ENCODE measurements around the gene ADNP2. TPM values are rescaled to one million over a fixed set of nuclear protein-coding genes. Genes with fewer than 3 reads are reported as not detected.

Gene ADNP2
- total and polyA plus RNA-seq, 2 of the 13 experiments (the other 11 are each of a cell fraction or from before 2014, with no cell fraction given) = 10.8 to 25.5 TPM

- TF ChIP-seq AHDC1 (CRISPR knock-in tag; IDR thresholded peaks at IDR 0.05; ENCODE audit: borderline replicate concordance) (no peak), KAT7 (CRISPR knock-in tag; IDR thresholded peaks at IDR 0.05; ENCODE audit: borderline replicate concordance) (no peak), ZNF589 (CRISPR knock-in tag; conservative IDR thresholded peaks at IDR 0.05) (no peak), ISX (CRISPR knock-in tag; conservative IDR thresholded peaks at IDR 0.05) (no peak), REXO4 (CRISPR knock-in tag; IDR thresholded peaks at IDR 0.05; ENCODE audit: borderline replicate concordance) (no peak), MAF1 (CRISPR knock-in tag; IDR thresholded peaks at IDR 0.05; ENCODE audit: borderline replicate concordance) (no peak), ZFP90 (CRISPR knock-in tag; IDR thresholded peaks at IDR 0.05; ENCODE audit: borderline replicate concordance) (no peak)
- TF ChIP-seq, protein P1, sequence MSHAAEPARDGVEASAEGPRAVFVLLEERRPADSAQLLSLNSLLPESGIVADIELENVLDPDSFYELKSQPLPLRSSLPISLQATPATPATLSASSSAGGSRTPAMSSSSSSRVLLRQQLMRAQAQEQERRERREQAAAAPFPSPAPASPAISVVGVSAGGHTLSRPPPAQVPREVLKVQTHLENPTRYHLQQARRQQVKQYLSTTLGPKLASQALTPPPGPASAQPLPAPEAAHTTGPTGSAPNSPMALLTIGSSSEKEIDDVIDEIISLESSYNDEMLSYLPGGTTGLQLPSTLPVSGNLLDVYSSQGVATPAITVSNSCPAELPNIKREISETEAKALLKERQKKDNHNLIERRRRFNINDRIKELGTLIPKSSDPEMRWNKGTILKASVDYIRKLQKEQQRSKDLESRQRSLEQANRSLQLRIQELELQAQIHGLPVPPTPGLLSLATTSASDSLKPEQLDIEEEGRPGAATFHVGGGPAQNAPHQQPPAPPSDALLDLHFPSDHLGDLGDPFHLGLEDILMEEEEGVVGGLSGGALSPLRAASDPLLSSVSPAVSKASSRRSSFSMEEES (CRISPR knock-in tag; IDR thresholded peaks at IDR 0.05) = no peak
These were observed 27.6 kb downstream of the ADNP2 start (continued) for GRCh38 chr18:80136679-80137078.
